Transverse colon (tissue), 4 donors: ENCODE data around the gene GM2A.

Experiments
- EP300 ChIP-seq: sonication (generic); formaldehyde crosslinking; IDR thresholded peaks from one replicate; pipeline ENCODE4 v1.6.1; 2017; ENCODE audit warnings: antibody characterized with exemption, low read depth
- POLR2A ChIP-seq: fragments of 450-650 bp; IDR thresholded peaks from one replicate; pipeline ENCODE4 v1.6.1; 2016; ENCODE audit warnings: antibody characterized with exemption, mild to moderate bottlenecking, moderate library complexity
- POLR2AphosphoS5 ChIP-seq, 3 donors: sonication (generic); formaldehyde crosslinking; IDR thresholded peaks; one replicate each; pipeline ENCODE4 v1.6.1; 2016; ENCODE audit warnings: antibody characterized with exemption in 3 of 3
- TF ChIP-seq, protein P1 (sequence below), 5 experiments: fragments of 200-600 bp in 3 of 5; fragments of 450-650 bp in 2 of 5; sonication (generic) in 3 of 5; IDR thresholded peaks; 1 replicate in 2 of 5; 2 replicates in 3 of 5; pipeline ENCODE4 v1.5.1; 2016 to 2017; ENCODE audit warnings: antibody characterized with exemption in 5 of 5, inconsistent platforms in 3 of 5, mild to moderate bottlenecking in 2 of 5, moderate library complexity in 1 of 5

DNA sequence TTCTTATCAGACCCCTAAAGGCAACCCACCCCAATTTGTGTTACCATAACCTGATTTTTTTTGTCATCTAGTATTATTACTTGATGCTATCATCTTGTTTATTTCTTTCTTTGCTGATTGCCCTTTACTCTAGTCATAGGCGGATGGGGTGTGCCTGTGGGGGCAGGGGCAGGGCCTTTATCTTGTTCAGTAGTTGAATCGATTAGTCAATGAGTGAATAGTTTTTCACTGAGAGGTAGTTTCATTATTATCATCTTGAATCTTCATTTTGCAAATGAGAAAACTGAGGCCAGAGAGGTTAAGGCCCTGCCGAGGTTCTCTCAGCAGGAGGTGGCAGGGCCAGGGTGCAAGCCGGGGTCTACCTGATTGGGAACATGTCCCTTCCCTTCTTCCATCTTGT lies 9.4 kb upstream of the GM2A start:
- no peak for TF ChIP-seq POLR2A
- TF ChIP-seq, protein P1, sequence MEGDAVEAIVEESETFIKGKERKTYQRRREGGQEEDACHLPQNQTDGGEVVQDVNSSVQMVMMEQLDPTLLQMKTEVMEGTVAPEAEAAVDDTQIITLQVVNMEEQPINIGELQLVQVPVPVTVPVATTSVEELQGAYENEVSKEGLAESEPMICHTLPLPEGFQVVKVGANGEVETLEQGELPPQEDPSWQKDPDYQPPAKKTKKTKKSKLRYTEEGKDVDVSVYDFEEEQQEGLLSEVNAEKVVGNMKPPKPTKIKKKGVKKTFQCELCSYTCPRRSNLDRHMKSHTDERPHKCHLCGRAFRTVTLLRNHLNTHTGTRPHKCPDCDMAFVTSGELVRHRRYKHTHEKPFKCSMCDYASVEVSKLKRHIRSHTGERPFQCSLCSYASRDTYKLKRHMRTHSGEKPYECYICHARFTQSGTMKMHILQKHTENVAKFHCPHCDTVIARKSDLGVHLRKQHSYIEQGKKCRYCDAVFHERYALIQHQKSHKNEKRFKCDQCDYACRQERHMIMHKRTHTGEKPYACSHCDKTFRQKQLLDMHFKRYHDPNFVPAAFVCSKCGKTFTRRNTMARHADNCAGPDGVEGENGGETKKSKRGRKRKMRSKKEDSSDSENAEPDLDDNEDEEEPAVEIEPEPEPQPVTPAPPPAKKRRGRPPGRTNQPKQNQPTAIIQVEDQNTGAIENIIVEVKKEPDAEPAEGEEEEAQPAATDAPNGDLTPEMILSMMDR (IDR thresholded peaks at IDR 0.05): no peak
- TF ChIP-seq POLR2AphosphoS5 (IDR thresholded peaks at IDR 0.05): no peak
- no peak for TF ChIP-seq EP300
